Activated CD8-positive, alpha-beta memory T cell treated with anti-CD3 and anti-CD28 coated beads, Interleukin-2, amount 10 ng/mL, durations not matched to agents 7 days and 5 days (primary cell): ENCODE data around the gene GTF3C1. TPM values are rescaled to one million over a fixed set of nuclear protein-coding genes. Genes with fewer than 3 reads are reported as not detected.

Experiments
- ATAC-seq: fragments of 150-1000 bp; cut with Tn5 transposase; one replicate; pipeline ENCODE4 v1.10.0; 2021; ENCODE audit warnings: moderate library complexity
- CTCF ChIA-PET: fragments of 350-600 bp; sonication (Branson Sonifier 250); formaldehyde crosslinking; loops from one replicate; lab custom pipeline; 2021; ENCODE audit warnings: antibody characterized with exemption; lab: Charles Lee
- DNase-seq: peaks from one replicate; pipeline ENCODE4 v3.0.0-alpha.2; 2020
- H3K27ac Mint-ChIP-seq: one replicate; pipeline ENCODE4 v1.8.0; 2021; ENCODE audit warnings: mild to moderate bottlenecking, mixed read lengths
- H3K27me3 Mint-ChIP-seq: one replicate; pipeline ENCODE4 v1.8.0; 2021; ENCODE audit warnings: mixed read lengths
- H3K36me3 Mint-ChIP-seq: one replicate; pipeline ENCODE4 v1.8.0; 2021; ENCODE audit warnings: mild to moderate bottlenecking, mixed read lengths
- H3K4me1 Mint-ChIP-seq: one replicate; pipeline ENCODE4 v1.8.0; 2021; ENCODE audit warnings: mixed read lengths
- H3K4me3 Mint-ChIP-seq: one replicate; pipeline ENCODE4 v1.8.0; 2021; ENCODE audit warnings: mild to moderate bottlenecking, moderate library complexity, mixed read lengths
- H3K9me3 Mint-ChIP-seq: one replicate; pipeline ENCODE4 v1.8.0; 2022; ENCODE audit warnings: low read depth, mixed read lengths
- total RNA-seq, 2 experiments: library from RNA; stranded (reverse); gene quantifications; one replicate each; pipeline ENCODE4 v1.2.3, GENCODE V29; 2021

Gene GTF3C1
- total RNA-seq, 2 experiments from 2014 or later, result 56.1 to 58.6 TPM

DNA sequence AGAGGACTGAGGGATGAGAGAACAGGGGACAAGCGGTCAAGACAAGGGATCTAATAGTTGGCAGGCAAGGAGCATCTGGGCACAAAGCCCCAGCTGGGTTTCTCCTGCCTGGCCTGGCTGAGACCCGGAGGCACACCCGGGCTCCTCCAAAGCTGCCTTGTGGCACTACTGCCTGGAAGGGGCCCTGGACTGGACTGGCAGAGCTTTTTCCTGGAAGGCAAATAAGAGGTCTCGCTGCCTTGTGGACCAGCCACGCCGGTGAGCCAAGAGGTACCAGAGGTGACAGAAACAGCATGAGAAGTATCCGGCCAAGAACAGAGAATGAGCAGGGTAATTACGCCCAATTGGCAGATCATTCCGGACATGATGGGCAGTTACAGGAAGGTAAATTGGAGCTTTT lies 64.6 kb downstream of the GTF3C1 start:
- Mint-ChIP-seq H3K9me3 (no peaks in the 10 kb centered on the region), H3K27ac (no peak overlapping the region), H3K36me3 (peaks cover 32% of the 10 kb centered on the region), H3K4me1 (no peaks in the 10 kb centered on the region), H3K4me3 (no peak overlapping the region), H3K27me3 (no peaks in the 10 kb centered on the region)
- CTCF ChIA-PET, result interaction anchor here (1.1 kb wide), 1 partner anchor 30 kb away, joined by 3 read pairs; no protein-coding TSS in a partner anchor
- no peak for ATAC-seq
- no peak for DNase-seq

DNA sequence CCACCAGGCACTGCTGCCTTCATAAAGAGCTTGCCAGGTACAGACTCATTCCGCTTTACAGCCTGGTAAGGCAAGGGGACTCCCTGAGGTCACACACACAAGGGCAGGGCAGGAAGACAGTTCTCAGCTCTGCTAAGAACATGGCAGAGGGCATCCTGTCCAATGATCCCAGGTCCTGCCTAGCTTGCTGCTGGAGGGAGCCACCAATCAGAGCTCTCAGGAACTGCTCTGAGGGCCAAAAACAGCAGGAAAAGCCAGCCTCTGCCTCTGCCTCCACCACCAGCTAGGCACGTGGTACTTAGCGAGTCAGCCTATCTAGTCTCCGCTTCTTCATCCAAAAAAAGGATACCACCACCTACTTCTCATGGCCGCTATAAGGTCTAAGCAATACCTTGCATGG lies 66.1 kb downstream of the GTF3C1 start:
- no peaks in the 10 kb centered on the region for H3K27me3 Mint-ChIP-seq
- H3K36me3 Mint-ChIP-seq, result peaks cover 26% of the 10 kb centered on the region
- no peaks in the 10 kb centered on the region for H3K4me1 Mint-ChIP-seq
- no peak for DNase-seq
- no peak for ATAC-seq
- CTCF ChIA-PET, result interaction anchor here (0.5 kb wide), 1 partner anchor 69 kb away, joined by 3 read pairs; no protein-coding TSS in a partner anchor
- H3K27ac Mint-ChIP-seq, result no peak overlapping the region
- H3K9me3 Mint-ChIP-seq, result no peaks in the 10 kb centered on the region
- H3K4me3 Mint-ChIP-seq, result no peak overlapping the region

DNA sequence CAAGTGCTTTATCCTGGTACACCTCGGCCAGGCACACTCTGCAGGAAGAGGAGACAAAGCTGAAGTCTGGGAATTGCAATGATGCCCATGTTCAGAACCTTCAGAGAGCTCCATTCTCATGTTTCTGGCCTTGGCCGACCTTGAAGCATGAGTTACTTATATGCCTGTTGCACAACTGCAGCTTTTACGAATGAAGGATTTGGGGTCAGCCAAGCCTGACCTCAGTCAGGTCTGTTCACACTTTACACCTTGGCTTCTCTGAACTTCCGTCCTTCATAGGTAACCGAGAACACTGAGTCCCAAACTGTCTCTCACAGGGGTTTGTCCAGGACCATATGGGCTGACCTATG lies 66.7 kb downstream of the GTF3C1 start:
- Mint-ChIP-seq H3K27ac (no peak overlapping the region), H3K27me3 (no peaks in the 10 kb centered on the region), H3K4me1 (no peaks in the 10 kb centered on the region), H3K4me3 (no peak overlapping the region), H3K9me3 (no peaks in the 10 kb centered on the region), H3K36me3 (peaks cover 28% of the 10 kb centered on the region)
- DNase-seq, result no peak
- CTCF ChIA-PET, result interaction anchor here (0.5 kb wide), 1 partner anchor 70 kb away, joined by 3 read pairs; no protein-coding TSS in a partner anchor
- no peak for ATAC-seq

DNA sequence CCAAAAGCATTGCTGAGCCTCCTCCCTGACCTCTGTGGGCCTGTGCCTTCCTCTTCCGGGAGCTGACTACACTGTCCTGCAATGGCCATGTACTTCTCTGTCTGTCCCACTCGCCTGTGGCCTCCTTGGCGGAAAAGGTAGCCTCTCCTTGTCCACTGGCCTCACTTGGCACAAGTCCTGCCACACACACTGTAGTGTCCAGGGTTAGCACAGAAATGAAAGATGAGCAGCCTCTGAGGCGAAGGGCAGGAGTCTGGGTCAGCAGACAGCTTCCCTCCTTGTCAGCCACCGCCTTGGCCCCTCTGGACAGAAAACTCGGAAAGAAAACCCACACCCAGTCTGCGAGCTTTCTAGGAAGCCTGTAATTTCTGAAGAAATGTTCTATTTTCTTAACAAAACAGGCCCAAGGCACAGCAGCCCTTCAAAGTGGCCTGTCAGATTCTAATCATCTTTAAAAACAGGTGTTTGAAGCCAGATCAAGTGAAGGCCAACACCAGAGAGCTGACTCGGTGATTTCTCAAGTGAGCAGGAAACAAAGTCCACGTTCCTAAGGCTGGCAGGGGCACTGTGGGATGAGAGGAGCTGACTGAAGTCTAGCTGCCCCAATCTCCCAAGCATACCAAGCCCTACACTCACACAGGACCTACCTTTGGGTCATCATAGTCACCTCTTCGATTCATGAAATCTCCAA lies 67.2 kb downstream of the GTF3C1 start:
- CTCF ChIA-PET, result no interaction called here
- no peak overlapping the region for H3K27ac Mint-ChIP-seq
- DNase-seq, result no peak
- peaks cover 29% of the 10 kb centered on the region for H3K36me3 Mint-ChIP-seq
- no peak overlapping the region for H3K4me3 Mint-ChIP-seq
- H3K9me3 Mint-ChIP-seq, result no peaks in the 10 kb centered on the region
- no peaks in the 10 kb centered on the region for H3K4me1 Mint-ChIP-seq
- H3K27me3 Mint-ChIP-seq, result no peaks in the 10 kb centered on the region
- ATAC-seq, result no peak

DNA sequence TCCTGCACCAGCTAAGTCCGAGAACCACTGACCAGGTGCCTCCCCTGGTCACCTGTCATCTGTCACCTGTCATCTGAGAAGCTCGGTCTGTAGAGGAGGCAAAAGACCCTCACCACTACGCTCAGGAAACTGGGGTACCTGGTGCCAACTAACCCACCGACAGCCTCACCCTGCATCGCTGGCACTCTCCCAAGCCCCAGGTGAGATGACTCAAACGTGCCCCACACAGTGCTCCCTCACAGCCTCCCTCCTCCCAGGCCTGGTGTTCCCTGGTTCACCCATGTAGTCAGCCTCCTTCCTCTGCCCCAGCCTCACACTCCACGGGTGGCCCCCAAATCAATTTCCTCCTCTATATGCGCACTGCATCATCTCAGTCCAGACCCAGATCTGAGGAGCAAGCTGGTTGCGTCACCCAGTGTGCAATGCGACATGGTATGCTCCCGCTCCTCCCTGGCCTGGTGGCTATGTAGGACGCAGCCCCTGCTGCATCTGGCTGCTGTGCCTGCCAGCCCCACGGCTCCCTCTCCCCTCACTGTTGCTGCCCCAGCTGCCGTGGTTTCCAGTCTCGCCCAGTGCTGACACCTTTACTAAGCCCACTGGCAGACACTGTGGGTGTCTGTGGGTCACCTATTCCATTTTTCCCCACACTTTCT lies 68.3 kb downstream of the GTF3C1 start:
- no peaks in the 10 kb centered on the region for H3K27me3 Mint-ChIP-seq
- peaks cover 30% of the 10 kb centered on the region for H3K36me3 Mint-ChIP-seq
- H3K4me3 Mint-ChIP-seq, result no peak overlapping the region
- H3K4me1 Mint-ChIP-seq, result no peaks in the 10 kb centered on the region
- DNase-seq (no peak), ATAC-seq (no peak)
- no peak overlapping the region for H3K27ac Mint-ChIP-seq
- CTCF ChIA-PET, result no interaction called here
- H3K9me3 Mint-ChIP-seq, result no peaks in the 10 kb centered on the region

DNA sequence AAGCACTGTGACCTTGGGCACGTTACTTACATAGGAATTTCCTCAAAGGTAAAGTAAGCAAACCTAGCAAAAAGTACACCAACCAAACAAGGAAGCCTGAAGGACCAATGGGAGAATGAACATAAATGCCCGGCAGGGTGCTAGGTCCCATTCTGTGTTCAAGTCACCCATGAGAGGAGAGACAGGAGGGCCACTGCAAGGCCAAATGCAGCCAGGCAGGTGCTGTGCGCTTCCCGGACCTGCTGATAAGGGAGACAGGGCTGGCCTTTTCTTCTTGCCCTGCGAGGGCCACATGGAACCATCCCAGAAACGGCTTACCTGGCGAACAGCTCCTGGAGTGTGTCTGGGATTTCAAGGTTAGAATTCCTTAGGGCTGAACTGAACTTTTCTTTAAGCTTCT lies 69.0 kb downstream of the GTF3C1 start:
- no peak for ATAC-seq
- H3K4me3 Mint-ChIP-seq, result no peak overlapping the region
- peaks cover 30% of the 10 kb centered on the region for H3K36me3 Mint-ChIP-seq
- H3K4me1 Mint-ChIP-seq, result no peaks in the 10 kb centered on the region
- no peaks in the 10 kb centered on the region for H3K27me3 Mint-ChIP-seq
- CTCF ChIA-PET, result no interaction called here
- DNase-seq, result no peak
- no peaks in the 10 kb centered on the region for H3K9me3 Mint-ChIP-seq
- H3K27ac Mint-ChIP-seq, result no peak overlapping the region

DNA sequence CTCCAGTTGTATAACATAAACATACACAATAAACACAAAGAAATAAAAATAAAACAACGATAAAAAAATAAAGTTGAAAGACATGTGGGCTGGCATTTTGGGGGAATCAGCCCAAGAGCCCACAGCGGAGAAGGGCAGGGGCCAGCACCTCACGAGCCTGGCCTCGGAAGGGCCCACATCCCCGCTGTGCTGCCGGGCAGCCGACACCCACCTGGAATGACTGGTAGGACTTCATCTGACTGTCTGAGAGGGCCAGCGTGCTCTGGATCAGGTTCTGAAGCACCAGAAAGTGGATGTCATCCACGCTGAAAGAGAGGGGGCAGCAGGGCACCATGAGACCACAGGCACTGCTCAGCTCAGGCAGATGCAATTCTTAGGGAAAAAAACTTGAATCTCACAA lies 73.5 kb downstream of the GTF3C1 start:
- Mint-ChIP-seq H3K27me3 (no peaks in the 10 kb centered on the region), H3K4me3 (no peak overlapping the region), H3K9me3 (no peaks in the 10 kb centered on the region), H3K4me1 (no peaks in the 10 kb centered on the region), H3K27ac (no peak overlapping the region), H3K36me3 (peaks cover 23% of the 10 kb centered on the region)
- CTCF ChIA-PET, result interaction anchor here (1.1 kb wide), 1 partner anchor 109 kb away, joined by 3 read pairs; no protein-coding TSS in a partner anchor
- DNase-seq (no peak), ATAC-seq (no peak)

DNA sequence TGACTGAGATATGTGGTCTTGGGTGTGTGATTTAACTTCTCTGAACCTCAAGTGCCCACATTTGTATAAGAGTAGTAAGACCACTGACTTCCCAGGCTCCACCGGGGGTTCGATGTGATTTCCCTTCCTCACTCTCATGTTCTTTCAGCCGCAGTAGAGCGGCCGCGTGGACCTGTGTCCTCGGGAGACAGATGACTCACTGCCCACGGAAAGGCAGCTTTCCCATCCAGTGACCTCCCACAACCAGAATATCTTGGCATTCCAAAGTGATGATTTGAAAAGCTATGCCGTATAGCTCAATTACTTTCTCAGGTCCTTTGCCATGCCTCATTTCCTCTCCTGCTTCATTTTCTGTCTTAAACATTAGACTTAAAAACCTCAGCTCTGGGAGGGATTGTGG lies 74.2 kb downstream of the GTF3C1 start:
- CTCF ChIA-PET, result interaction anchor here (1.1 kb wide), 1 partner anchor 108 kb away, joined by 3 read pairs; no protein-coding TSS in a partner anchor
- ATAC-seq (no peak), DNase-seq (no peak)
- Mint-ChIP-seq H3K9me3 (no peaks in the 10 kb centered on the region), H3K27ac (no peak overlapping the region), H3K4me3 (no peak overlapping the region), H3K36me3 (peaks cover 29% of the 10 kb centered on the region), H3K4me1 (no peaks in the 10 kb centered on the region), H3K27me3 (no peaks in the 10 kb centered on the region)

DNA sequence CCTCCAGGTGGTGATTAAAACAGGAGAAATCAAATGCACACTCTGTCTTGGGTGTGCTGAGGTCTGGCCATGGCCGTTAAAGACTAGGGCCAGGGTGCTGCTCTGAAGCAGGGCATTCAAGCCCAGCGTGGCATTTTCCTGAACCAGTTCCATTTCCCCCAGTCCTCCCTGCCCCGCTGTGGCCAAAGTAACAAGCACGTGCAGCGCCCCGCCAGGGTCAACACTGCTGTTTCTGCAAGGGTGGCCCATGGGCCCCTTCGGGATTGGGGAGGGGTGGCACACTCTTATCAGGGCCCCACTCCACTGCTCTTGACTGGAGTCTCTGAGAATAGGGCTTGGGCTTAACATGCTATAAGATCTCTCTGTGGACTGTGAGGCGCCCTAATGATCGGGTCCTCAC lies 74.8 kb downstream of the GTF3C1 start:
- Mint-ChIP-seq H3K9me3 (no peaks in the 10 kb centered on the region), H3K36me3 (peaks cover 30% of the 10 kb centered on the region), H3K27ac (no peak overlapping the region), H3K4me3 (no peak overlapping the region), H3K4me1 (no peaks in the 10 kb centered on the region), H3K27me3 (no peaks in the 10 kb centered on the region)
- ATAC-seq, result no peak
- CTCF ChIA-PET, result no interaction called here
- DNase-seq, result no peak

DNA sequence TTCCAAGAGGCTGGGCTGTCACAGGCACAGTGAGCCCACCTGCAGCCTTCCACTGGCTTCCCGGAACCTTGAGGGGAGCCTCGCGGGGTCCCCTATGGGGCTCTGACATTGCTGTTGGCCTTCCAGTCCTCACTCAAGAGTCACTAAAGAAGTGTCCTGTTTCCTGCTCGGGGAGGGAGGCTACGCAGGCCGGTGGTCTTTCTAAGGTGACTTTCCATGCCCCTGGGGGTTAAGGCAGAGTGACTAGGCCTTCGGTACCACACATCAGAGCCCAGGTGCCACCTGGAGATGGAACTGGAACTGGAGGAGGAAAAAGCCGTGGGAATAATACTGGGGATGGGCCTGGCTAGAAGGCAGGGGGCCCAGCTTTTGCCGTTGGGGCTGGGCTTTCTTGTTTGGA lies 75.7 kb downstream of the GTF3C1 start:
- H3K27ac Mint-ChIP-seq, result no peak overlapping the region
- H3K27me3 Mint-ChIP-seq, result no peaks in the 10 kb centered on the region
- ATAC-seq (no peak), DNase-seq (no peak)
- no peaks in the 10 kb centered on the region for H3K9me3 Mint-ChIP-seq
- H3K4me1 Mint-ChIP-seq, result no peaks in the 10 kb centered on the region
- no peak overlapping the region for H3K4me3 Mint-ChIP-seq
- CTCF ChIA-PET, result interaction anchor here (0.6 kb wide), 1 partner anchor 318 kb away, joined by 3 read pairs; no protein-coding TSS in a partner anchor
- H3K36me3 Mint-ChIP-seq, result peaks cover 39% of the 10 kb centered on the region

DNA sequence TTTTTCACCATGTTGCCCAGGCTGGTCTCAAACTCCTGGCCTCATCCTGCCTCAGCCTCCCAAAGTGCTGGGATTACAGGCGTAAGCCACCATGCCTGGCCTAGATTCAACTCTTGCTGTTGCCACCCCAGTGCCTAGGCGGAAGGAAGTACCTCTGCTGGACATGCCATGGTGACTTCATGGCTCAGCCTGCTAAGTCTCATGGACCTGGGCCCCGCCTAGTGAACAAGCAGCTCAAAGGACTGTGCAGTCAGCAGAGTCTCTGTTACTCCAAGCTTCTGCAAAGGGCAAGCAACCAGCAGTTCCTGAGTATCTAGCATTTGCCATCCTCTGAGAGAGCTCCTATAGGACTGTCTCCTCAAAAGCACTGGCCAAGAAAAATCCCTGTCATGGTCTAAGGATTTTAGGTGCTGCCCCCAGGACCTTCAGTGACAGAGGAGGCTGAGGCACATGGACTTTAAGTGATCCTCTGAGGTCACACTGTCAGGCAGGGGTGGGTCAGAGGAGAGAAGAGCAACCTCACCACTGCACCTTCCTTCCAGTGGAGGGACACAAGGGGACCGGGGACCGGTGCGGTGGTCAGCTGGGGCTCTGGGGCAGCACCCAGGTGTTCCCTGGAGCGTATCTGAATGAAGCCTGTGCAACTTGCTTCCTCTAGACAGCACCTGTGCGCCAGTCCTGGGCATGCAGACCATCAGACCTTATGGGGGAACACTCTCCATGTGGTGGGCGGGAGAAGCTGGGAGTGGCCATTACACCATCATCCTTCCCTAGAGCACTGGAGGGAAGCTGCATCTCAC lies 76.4 kb downstream of the GTF3C1 start:
- Mint-ChIP-seq H3K9me3 (no peaks in the 10 kb centered on the region), H3K36me3 (peaks cover 38% of the 10 kb centered on the region), H3K4me3 (no peak overlapping the region), H3K27me3 (no peaks in the 10 kb centered on the region), H3K4me1 (no peaks in the 10 kb centered on the region), H3K27ac (no peak overlapping the region)
- no peak for DNase-seq
- CTCF ChIA-PET, result no interaction called here
- ATAC-seq, result no peak

DNA sequence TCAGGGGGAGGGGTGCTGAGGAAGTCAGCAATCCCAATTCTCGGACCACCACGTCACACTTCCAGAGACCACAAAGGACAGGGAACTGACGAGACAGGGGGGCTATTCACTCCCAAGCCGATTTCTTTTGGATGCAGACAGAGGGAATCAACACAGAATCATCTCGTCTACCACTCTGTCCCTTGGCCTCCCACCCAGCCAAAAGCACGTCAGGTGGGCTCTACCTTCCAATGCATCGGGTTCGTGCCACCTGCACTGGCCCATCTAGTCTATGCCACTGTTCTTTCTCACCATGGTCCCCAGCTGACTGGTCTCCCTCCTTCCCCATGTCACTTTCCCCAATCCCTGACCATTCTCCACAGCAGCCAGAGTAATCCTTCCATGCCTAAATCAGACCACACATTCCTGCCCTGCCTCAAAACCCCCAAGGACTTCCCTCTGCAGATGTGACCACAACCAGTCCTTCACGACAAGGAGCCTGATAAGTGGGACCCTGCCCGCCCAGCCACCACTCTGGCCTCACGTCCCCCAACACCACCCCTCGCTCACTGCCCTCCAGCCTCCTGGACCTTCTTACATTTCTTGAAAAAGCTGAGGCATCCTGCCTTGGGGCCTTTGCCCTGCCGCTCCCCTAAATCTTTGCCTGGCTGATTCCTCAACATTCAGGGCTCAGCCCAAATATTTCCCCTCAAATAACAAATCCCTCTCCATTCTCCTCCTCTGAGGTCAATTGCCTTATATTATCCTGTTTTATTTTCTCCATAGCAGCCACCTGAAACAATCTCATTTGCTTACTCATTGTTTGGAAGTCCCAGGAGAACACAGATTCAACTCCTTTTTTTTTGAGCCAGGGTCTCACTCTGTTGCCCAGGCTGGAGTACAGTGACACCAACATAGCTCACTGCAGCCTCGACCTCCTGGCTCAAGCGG lies 77.4 kb downstream of the GTF3C1 start:
- H3K36me3 Mint-ChIP-seq, result peaks cover 41% of the 10 kb centered on the region
- no peak for DNase-seq
- ATAC-seq, result no peak
- H3K27ac Mint-ChIP-seq, result no peak overlapping the region
- H3K27me3 Mint-ChIP-seq, result no peaks in the 10 kb centered on the region
- CTCF ChIA-PET, result no interaction called here
- H3K4me1 Mint-ChIP-seq, result no peaks in the 10 kb centered on the region
- no peaks in the 10 kb centered on the region for H3K9me3 Mint-ChIP-seq
- no peak overlapping the region for H3K4me3 Mint-ChIP-seq

DNA sequence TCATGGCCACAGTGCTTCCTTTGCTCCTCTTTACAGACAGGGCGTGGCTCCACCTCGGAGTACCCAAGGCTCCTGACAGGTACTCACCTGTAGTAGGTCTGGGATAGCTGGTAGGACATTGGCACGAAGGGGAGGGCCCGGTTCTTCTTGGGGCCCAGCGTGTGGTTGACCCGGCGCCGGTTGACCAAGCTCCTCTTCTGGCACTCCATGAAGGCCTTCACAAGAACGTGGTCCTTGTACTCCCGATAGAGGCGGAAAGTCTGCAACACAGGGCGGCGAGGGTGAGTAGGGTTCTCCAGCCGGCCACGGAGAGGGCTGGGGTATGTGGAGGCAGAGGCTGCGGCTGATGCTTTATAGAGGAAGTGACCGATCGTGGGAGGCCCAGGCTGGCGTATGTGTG lies 78.1 kb downstream of the GTF3C1 start:
- CTCF ChIA-PET, result no interaction called here
- Mint-ChIP-seq H3K27me3 (no peaks in the 10 kb centered on the region), H3K36me3 (peaks cover 44% of the 10 kb centered on the region), H3K27ac (no peak overlapping the region), H3K4me3 (no peak overlapping the region), H3K4me1 (no peaks in the 10 kb centered on the region), H3K9me3 (no peaks in the 10 kb centered on the region)
- no peak for DNase-seq
- no peak for ATAC-seq
